GM18507 (cell line): ENCODE results near the gene EIF1B.
"Not testable (repeated sequence)": the region's sequence is repeated elsewhere in the genome, so short reads cannot be mapped to it uniquely, and the experiment has no call there.

ENCODE experiments used
- DNase-seq: peaks from one replicate; pipeline ENCODE4 v3.0.0; 2011; ENCODE audit warnings: low read depth; ENCODE audit not compliant: insufficient read length; ENCODE audit errors: extremely low spot score
- FAIRE-seq: peaks from 2 replicates; lab custom pipeline; 2011; peaks lifted over from hg19 to GRCh38; lab: Jason Lieb, UNC

Gene EIF1B

GRCh38 chr3:40309418-40309924, at the start of gene EIF1B:
EIF1B (plus strand) TSS chr3:40309707; CDS start chr3:40309942, 235 bp downstream.
- DNase-seq (peak; percentile 93), FAIRE-seq (peak; percentile 97)

- FAIRE-seq (no peak), DNase-seq (no peak)
Measured at GRCh38 chr3:40262331-40262730, 47.2 kb upstream of the EIF1B start.

GRCh38 chr3:40264451-40264850, 45.1 kb upstream of the EIF1B start:
- no peak for DNase-seq
- no peak for FAIRE-seq

GRCh38 chr3:40265181-40265580, 44.3 kb upstream of the EIF1B start:
- DNase-seq = no peak
- FAIRE-seq = no peak

GRCh38 chr3:40267937-40268724, 41.4 kb upstream of the EIF1B start:
- no peak for DNase-seq
- FAIRE-seq = no peak

GRCh38 chr3:40268802-40269524, 40.5 kb upstream of the EIF1B start:
- no peak for FAIRE-seq
- no peak for DNase-seq

GRCh38 chr3:40278791-40279190, 30.7 kb upstream of the EIF1B start:
- DNase-seq (no peak), FAIRE-seq (no peak)

- FAIRE-seq (no peak), DNase-seq (no peak)
Measured at GRCh38 chr3:40281995-40282394, 27.5 kb upstream of the EIF1B start.

GRCh38 chr3:40283057-40283456, 26.4 kb upstream of the EIF1B start:
- DNase-seq, FAIRE-seq: not testable (repeated sequence)

GRCh38 chr3:40287248-40287647, 22.3 kb upstream of the EIF1B start:
- FAIRE-seq = no peak

GRCh38 chr3:40290396-40290795, 19.1 kb upstream of the EIF1B start:
- FAIRE-seq = no peak

More at GRCh38 chr3:40287248-40287647, 22.3 kb upstream of the EIF1B start:
- DNase-seq = no peak

GRCh38 chr3:40291471-40291870, 18.0 kb upstream of the EIF1B start:
- FAIRE-seq (no peak), DNase-seq (no peak)

More at GRCh38 chr3:40290396-40290795, 19.1 kb upstream of the EIF1B start:
- DNase-seq = no peak

- FAIRE-seq = no peak
- no peak for DNase-seq
Measured at GRCh38 chr3:40292637-40293349, 16.7 kb upstream of the EIF1B start.

- FAIRE-seq = no peak
- DNase-seq = no peak
Measured at GRCh38 chr3:40294434-40294833, 15.1 kb upstream of the EIF1B start.

GRCh38 chr3:40298075-40298474, 11.4 kb upstream of the EIF1B start:
- FAIRE-seq (no peak), DNase-seq (no peak)

GRCh38 chr3:40299130-40299720, 10.3 kb upstream of the EIF1B start:
- no peak for DNase-seq

GRCh38 chr3:40299721-40300335, 9.7 kb upstream of the EIF1B start:
- no peak for FAIRE-seq
- no peak for DNase-seq

More at GRCh38 chr3:40299130-40299720, 10.3 kb upstream of the EIF1B start:
- no peak for FAIRE-seq

- DNase-seq (no peak), FAIRE-seq (no peak)
Measured at GRCh38 chr3:40302784-40303183, 6.7 kb upstream of the EIF1B start.

- FAIRE-seq (peak; percentile 48), DNase-seq (no peak)
Measured at GRCh38 chr3:40304352-40304751, 5.2 kb upstream of the EIF1B start.
